OCI-LY7 (cell line): ENCODE data around the gene FSD2. TPM values are rescaled to one million over a fixed set of nuclear protein-coding genes. Genes with fewer than 3 reads are reported as not detected.

ENCODE experiments used
- total RNA-seq, 2 experiments: library from RNA; depleted of rRNA in 1 of 2; stranded (reverse); fragments of >200 nt in 1 of 2; shearing (Covaris generic) in 1 of 2; gene quantifications; 2 replicates each; pipeline ENCODE4 v1.2.3, GENCODE V29; 2014 to 2022

FSD2 gene
- total RNA-seq, 2 experiments from 2014 or later, result 0.32 to 0.92 TPM

Other genes with a start within 250 kb of the FSD2 start
- gene CPEB1, start 158.7 kb downstream of the FSD2 start, total RNA-seq (2014; rRNA removed; shearing (Covaris generic)), result not detected in 2 replicates
- not detected in 2 replicates for gene CPEB1, start 158.7 kb downstream of the FSD2 start, total RNA-seq (2022)
- gene AP3B2, start 96.2 kb downstream of the FSD2 start, total RNA-seq (2014; rRNA removed; shearing (Covaris generic)), result not detected in 2 replicates
- gene AP3B2, start 96.2 kb downstream of the FSD2 start, total RNA-seq (2022), result 0.13 and 0.50 TPM in 2 replicates
- 7.3 and 8.6 TPM in 2 replicates for gene WHAMM, start 3.6 kb upstream of the FSD2 start, total RNA-seq (2014; rRNA removed; shearing (Covaris generic))
- 13.6 and 13.7 TPM in 2 replicates for gene WHAMM, start 3.6 kb upstream of the FSD2 start, total RNA-seq (2022)
- 3.2 and 5.6 TPM in 2 replicates for gene HOMER2, start 146.7 kb upstream of the FSD2 start, total RNA-seq (2014; rRNA removed; shearing (Covaris generic))
- gene HOMER2, start 146.7 kb upstream of the FSD2 start, total RNA-seq (2022), result 5.6 and 6.3 TPM in 2 replicates
- 28.1 and 39.0 TPM in 2 replicates for gene RAMAC, start 180.1 kb upstream of the FSD2 start, total RNA-seq (2014; rRNA removed; shearing (Covaris generic))
- gene RAMAC, start 180.1 kb upstream of the FSD2 start, total RNA-seq (2022), result 23.4 and 24.0 TPM in 2 replicates
- gene C15orf40, start 205.6 kb upstream of the FSD2 start, total RNA-seq (2014; rRNA removed; shearing (Covaris generic)), result 29.9 and 33.8 TPM in 2 replicates
- 37.9 and 45.8 TPM in 2 replicates for gene C15orf40, start 205.6 kb upstream of the FSD2 start, total RNA-seq (2022)